A549 (cell line): ENCODE measurements around the gene PHF21A.

ENCODE experiments used
- HDAC2 ChIP-seq: fragments of 200-600 bp; sonication (generic); IDR thresholded peaks from 2 replicates; pipeline ENCODE4 v1.6.1; 2016
- POLR2A ChIP-seq: IDR thresholded peaks from 2 replicates; pipeline ENCODE4 v1.6.1; 2012; ENCODE audit warnings: mild to moderate bottlenecking, low read length
- TF ChIP-seq, protein P1 (sequence below): fragments of >200 bp; sonication (Bioruptor Twin); formaldehyde crosslinking; IDR thresholded peaks from 3 replicates; pipeline ENCODE4 v1.5.1; 2016

DNA sequence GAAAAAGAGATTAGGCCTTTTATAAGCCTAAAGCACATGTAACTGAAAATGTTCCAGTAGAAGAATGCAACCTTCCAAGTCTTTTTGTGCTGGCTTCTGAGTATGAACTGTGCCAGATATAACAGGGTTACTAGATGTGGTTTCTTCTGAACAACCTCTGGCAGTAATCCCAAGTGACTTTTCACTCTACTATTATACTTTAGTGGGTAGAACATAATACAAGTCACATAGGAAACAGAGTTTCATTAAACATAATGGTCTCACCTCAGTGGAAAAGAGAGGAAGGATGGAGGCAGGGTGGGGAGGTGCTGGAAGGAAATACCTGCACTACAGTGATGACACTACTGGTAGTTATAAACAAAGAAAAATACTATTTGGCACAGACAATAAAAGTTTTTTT is 81.3 kb downstream of the PHF21A start:
- TF ChIP-seq POLR2A (no peak), HDAC2 (no peak)
- TF ChIP-seq, protein P1, sequence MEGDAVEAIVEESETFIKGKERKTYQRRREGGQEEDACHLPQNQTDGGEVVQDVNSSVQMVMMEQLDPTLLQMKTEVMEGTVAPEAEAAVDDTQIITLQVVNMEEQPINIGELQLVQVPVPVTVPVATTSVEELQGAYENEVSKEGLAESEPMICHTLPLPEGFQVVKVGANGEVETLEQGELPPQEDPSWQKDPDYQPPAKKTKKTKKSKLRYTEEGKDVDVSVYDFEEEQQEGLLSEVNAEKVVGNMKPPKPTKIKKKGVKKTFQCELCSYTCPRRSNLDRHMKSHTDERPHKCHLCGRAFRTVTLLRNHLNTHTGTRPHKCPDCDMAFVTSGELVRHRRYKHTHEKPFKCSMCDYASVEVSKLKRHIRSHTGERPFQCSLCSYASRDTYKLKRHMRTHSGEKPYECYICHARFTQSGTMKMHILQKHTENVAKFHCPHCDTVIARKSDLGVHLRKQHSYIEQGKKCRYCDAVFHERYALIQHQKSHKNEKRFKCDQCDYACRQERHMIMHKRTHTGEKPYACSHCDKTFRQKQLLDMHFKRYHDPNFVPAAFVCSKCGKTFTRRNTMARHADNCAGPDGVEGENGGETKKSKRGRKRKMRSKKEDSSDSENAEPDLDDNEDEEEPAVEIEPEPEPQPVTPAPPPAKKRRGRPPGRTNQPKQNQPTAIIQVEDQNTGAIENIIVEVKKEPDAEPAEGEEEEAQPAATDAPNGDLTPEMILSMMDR, result no peak
